UCSD-AML1 (cell line): ENCODE measurements around the gene PHTF2.
A peak's percentile ranks its signal among the peaks of the same experiment; 100 is the strongest.
"Not testable (repeated sequence)": the region's sequence is repeated elsewhere in the genome, so short reads cannot be mapped to it uniquely, and the experiment has no call there.

ENCODE experiments used
- DNase-seq: peaks from one replicate; lab custom pipeline; 2025; ENCODE audit not compliant: unreplicated experiment; lab: John Stamatoyannopoulos, UW

PHTF2 gene

DNA sequence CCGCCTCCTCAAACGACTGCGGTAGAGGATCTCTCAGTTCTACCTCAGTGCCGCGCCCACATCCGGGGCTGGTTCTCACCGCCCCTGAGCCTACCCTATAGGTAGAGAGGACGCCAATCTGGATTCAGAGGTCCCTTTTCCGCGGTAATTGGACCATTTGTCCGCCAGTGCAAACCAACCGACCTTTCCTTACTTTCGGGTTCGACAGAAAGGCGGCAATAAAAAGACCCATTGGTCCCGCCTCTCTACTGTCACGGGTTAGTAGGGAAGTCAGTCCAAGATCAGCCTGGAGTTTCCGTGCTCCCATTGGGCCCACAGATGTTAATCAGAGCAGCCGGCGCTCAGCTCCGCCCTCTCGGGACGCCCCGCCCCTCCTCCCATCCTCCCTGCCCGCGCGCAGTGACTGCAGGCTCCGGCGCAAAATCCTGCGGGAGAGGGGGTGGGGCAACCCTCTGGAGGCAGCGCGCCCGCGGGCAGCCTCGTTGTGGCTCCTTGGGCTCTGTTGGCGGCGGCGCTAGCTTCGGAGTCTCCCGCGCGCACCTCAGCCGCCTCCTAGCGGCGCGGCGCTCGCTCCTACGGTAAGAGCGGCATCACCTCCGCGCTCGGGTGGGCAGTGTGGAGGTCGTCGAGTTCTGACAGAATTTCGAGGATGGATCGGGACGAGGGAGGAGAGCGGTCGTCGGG is at the start of gene PHTF2, which contains the start of gene TMEM60:
TSS of gene PHTF2 (plus strand) at position 380 of the 684 bp plus-strand sequence.
TSS of gene TMEM60 (minus strand) at position 41 of the 684 bp plus-strand sequence. CDS start 4,061 bp downstream, outside the sequence.
- peak; percentile 94 for DNase-seq

DNA sequence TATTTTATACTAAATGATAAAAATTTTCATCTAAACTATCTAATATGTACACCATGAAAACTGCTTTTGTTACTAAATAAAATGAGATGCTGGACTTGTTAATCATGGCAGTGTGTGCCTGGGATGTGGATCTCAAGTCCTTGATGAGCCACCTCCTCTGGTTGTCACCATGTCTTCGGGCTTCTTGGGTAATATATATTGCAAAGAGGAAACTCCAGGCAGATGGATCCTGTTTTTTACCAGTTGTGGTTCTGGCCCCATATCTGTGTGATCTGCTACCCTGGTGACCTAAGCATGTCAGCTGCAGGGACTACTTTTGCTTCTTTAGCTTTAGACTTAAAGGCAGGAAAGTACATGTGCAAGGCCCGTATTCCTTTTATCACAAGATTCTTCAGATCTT is 46.6 kb upstream of the PHTF2 start:
- peak; percentile 24 for DNase-seq

DNA sequence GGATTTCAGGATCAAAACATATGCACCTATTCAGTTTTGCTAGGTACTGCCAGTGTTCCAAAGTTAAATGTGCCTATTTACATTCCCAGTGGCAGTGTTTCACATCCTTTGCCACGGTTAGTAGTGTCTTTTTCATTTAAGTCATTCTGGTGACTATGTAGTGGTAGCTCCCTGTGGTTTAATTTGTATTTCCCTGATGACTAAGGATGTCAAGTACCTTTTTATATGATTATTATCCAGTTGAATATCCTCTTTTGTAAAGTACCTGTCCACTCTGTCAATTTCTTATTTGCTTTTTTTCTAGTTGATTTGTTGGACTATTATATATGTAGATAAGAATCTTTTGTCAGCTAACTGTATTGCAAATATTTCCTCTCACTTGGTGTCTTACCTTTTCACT is 45.4 kb upstream of the PHTF2 start:
- no peak for DNase-seq

DNA sequence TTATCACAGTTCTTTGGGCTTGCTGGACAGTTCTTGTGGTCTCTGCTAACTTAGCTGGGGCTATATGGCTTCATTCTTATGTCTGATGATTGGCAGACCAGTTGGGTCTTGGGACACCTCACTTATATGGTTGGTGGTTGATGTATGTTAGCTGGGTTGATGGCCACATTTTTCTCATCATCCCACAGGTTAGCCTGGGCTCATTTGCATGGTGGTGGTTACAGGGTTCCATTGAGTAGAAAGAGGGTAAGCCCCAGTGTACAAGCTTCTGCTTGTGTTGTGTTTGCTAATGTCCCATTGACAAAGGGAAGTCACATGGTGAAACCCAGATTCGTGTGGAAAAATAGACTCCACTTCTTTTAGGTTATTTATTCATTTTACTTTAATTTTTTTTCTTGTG is 41.0 kb upstream of the PHTF2 start:
- no peak for DNase-seq

DNA sequence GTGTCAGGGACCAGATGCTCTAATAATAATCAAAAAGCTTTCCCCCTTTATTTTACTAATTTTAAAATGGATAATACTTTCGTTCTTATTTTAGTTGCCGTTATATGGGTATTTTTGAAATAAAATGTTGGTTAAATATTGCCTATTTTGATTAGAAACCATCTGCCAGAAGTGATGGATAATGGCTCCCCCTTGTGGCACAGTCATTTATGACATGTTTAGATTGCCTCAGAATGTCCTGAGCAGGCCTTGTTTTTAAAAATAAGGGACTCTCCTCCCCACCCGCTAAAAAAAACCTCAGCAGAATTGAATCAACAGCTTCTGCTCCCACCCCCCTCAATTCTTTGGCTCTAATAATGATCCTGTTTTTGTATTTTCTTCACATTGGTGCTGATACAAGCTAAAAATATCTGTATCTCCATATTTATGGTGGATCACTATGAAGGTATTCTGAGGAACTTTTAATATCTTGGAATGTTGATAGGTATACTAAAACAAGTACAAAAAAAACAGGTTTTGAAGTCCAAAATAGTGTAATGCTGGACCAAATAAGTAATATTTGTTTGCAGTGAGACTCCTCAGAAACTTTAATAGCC is 39.2 kb upstream of the PHTF2 start:
- DNase-seq = no peak

DNA sequence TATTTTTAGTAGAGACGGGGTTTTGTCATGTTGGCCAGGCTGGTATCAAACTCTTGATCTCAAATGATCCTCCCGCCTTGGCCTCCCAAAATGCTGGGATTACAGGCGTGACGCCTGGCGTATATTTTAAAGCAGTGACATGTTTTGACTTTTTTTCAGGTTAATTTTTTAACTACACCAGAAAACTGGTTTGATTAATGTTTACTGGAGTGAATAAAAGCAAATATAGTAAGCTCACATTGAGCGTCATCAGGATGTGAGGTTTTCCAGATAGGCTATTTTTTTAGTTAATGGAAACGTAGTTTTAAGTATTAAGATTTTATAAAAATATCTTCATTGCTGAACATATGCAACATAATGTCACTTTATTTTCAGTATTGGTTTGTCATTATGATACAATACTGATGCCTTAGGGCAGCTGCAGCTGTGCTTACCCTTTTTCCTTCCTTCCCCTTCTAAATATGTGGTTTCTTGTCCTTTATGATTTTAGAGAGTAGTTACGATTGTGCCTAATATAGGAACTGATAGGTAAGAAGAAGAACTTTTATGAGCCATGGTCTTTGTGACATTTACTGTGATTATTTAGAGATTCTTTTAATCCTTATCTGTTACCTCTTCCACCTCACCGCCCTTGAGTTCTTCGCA is 37.6 kb upstream of the PHTF2 start:
- DNase-seq = no peak

DNA sequence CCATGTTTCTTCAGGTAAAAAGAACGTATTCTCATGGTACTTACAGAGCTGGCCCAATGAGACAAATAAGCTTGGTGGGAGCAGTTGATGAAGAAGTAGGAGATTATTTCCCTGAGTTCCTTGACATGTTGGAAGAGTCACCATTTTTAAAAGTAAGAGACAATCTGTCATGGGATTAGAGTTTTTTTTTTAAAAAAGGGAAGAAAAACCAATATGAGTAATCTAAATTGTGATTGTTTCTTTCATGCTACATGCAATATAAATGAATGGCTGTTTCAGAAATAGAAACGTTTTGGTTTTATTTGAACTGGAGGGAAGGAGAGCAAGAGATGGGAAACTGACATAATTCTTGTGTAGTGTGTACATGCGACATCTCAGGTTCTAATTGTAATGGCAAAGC is 33.1 kb upstream of the PHTF2 start:
- no peak for DNase-seq

DNA sequence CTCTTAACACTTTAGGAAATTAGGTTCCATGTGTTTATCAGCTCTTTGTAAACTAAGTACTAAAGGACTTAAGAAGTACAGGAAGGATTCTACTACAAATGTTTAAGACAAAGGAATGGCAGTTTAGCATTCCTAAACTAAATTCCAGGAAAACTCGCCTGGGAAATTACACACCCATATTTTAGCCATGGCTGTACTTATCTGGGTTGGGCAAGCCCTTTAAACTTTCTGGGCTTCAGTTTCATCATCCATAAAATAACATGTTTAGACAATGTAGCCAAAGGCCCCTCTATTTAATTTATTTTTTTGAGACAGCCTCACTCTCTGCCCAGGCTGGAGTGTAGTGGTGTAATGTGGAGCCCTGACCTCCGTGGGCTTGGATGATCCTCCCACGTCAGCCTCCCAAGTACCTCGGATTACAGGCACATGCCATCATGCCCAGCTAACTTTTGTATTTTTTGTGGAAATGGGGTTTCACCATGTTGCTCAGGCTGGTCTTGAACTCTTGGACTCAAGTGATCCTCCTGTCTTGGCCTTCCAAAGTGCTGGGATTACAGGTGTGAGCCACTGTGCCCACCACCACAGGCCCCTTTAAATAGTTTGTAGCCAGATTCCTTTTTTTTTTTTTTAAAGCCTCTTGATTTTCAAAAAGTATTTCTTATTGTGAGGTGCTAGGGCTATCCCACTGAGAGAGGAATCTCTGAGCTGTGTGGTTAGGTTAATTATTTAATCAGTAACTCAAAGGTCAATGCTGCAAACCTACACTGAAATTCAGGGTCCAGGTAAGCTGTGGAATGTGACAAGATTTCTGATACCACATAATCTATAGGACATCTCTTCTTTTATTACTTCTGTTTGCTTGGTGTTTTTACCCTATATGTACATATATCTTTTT is 32.4 kb upstream of the PHTF2 start:
- DNase-seq = no peak

DNA sequence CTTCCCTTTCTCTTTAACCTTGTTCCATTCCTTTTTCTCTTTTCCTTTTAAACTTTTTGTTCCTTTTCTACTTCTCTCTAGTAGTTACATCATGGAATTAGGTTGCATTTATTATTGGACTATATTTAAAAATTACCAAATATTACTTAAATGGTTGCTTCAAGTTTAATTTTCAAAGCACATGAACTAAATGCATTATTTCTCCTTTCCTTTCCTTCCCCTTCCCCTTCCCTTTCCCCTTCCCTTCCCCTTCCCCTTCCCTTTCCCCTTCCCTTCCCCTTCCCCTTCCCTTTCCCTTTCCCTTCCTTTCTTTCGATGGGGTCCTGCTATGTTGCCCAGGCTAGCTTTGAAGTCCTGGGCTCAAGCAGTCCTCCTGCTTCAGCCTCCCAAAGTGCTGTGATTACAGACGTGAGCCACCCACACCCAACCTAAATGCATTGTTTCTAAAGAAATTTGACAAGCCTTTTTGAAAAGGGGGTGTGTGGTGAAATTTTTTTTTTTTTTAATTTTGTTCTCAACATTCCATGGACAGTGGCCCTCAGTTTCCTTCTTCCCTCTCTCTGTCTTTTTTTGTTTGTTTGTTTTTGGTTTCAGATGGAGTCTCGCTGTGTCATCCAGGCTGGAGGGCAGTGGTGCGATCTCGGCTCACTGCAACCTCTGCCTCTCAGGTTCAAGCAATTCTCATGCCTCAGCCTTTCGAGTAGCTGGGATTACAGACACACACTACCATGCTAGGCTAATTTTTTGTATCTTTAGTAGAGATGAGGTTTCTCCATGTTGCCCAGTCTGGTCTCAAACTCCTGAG is 31.6 kb upstream of the PHTF2 start:
- no peak for DNase-seq

DNA sequence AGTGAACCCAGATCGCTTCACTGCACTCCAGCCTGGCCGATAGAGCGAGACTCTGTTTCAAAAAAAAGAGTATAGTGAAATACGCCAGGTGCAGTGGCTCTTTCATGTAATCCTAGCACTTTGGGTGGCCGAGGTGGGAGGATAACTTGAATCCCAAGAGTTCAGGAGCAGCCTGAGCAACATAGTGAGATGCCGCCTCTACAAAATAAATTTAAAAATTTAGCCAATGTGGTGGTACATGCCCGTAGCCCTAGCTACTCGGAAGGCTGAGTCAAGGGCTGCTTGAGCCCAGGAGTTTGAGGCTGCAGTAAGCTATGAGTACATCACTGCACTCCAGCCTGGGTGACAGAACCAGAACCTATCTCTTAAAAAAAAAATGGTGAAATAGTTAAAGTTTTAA is 28.3 kb upstream of the PHTF2 start:
- no peak for DNase-seq

DNA sequence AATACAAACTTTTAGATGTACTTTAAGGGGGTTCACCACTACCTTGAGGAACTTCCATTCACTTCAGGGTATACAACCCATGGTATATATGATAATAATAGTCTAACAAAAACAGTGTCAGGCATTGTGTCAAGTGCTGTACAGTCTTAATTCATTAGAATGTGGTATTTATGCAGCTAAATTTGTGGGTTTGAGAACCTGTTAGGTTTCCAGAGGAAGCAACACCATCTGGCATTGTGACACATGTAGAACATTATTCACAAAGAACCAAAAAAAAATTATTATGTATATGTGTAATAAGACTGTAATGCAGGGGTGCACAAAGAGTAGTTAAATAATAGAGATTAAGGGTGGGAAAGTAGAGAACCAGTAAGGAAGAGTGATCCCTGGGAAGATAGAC is 26.7 kb upstream of the PHTF2 start:
- DNase-seq = no peak

DNA sequence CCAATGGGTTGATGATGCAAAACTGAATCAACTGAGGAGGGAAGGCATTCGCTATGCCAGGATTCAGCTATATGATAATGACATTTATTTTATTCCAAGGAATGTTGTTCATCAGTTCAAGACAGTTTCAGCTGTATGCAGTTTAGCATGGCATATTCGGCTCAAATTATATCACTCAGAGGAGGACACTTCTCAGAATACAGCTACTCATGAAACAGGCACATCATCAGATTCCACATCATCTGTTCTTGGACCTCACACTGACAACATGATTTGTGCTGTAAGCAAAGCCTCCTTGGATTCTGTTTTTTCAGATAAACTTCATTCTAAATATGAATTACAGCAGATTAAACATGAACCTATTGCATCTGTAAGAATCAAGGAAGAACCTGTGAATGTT is 20.0 kb upstream of the PHTF2 start:
- DNase-seq = no peak

DNA sequence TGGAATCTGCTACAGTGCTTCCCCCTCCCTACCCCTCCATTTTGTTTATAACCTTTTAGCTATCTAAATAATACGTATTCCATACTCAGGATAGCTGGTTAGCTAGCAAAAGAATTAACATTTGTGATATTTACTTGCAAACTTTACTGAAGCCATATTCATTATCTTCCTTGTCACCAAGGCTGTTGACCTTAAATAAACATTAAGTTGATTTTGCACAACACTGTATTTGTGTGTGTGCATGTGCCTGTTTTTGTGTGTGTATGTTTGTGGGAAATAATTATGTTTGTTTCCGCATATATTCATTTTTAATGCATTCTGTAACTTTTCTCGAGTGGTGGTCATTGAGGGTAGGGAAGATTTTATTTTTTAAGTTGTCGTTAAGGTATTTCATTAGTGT is 16.2 kb upstream of the PHTF2 start:
- DNase-seq = no peak

DNA sequence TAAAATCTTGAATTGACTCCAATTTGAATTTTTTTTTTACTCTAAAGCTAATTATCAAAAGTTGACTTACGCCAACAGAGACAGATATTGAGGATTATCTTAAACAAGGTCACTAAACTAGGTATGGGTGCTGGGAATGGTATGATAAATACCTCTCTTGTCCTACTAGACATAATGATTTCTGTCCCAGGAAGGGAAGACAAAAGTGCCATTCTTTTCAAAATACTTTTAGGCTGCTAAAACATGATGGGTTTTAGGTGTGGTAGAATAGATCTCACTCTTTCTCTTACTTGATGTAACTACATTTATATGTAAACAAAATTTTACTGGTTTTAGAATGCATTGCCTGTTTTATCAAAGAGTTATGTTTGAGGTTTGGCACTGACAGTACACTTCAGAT is 15.5 kb upstream of the PHTF2 start:
- no peak for DNase-seq

DNA sequence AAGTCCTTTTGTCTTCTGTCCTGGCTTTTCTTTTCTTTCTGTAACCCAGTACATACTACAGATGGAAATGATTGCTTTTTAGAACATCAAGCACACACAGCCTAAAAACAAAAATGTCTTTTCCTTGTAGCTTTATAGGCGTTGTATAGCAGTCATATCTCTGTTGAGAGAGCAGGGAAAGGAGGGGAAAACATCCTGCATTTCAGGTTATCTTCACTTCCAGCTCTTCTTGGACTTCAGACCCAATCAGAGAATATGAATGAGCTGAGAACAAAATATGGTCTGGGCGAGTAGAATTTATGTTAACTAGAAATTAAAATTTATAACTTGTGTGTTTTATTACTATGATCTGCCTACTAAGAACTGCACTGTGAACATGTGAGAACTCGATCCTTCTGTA is 15.0 kb upstream of the PHTF2 start:
- no peak for DNase-seq

DNA sequence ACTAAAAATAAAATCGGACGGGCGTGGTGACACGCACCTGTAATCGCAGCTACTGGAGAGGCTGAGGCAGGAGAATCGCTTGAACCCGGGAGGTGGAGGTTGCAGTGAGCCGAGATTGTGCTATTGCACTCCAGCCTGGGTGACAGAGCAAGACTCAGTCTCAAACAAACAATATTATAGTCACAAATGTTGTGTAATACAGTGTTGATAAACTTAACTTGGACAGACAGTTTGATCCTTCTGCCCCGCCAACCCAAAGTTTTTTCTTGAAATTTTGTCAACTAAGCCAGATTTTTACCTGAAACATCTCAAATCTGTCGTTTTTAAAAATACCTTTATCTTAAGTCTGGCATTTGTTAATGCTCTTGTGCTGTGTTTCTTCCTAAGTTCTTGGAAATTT is 14.1 kb upstream of the PHTF2 start:
- not testable (repeated sequence) for DNase-seq

DNA sequence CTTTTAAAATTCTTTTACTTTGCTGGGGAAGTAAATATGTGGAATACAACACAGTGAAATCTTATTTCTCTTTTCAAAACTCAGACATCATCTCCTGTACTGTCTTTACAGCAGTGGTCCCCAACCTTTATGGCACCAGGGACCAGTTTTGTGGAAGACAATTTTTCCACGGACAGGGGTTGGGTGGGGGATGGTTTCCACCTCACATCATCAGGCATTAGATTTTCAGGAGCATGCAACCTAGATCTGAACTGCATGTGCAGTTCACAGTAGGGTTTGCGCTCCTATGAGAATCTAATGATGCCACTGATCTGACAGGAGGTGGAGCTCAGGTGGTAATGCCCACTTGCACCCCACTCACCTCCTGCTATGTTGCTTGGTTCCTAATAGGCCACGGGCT is 12.6 kb upstream of the PHTF2 start:
- no peak for DNase-seq

DNA sequence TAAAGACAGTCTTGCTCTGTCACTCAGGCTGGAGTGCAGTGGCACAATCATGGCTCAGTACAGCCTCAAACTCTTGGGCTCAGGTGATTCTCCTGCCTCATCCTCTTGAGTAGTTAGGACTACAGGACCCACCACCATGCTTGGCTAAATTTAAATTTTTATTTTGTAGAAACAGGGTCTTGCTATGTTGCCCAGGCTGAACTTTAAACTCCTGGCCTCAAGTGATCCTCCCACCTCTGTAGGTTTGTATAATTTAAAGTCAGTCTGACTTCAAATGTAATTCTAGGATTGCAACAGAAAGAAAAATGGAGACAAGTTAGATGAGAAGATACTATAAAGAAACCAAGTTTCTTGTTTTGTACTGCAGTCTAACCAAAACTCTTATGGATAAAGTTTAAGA is 11.8 kb upstream of the PHTF2 start:
- DNase-seq = no peak

DNA sequence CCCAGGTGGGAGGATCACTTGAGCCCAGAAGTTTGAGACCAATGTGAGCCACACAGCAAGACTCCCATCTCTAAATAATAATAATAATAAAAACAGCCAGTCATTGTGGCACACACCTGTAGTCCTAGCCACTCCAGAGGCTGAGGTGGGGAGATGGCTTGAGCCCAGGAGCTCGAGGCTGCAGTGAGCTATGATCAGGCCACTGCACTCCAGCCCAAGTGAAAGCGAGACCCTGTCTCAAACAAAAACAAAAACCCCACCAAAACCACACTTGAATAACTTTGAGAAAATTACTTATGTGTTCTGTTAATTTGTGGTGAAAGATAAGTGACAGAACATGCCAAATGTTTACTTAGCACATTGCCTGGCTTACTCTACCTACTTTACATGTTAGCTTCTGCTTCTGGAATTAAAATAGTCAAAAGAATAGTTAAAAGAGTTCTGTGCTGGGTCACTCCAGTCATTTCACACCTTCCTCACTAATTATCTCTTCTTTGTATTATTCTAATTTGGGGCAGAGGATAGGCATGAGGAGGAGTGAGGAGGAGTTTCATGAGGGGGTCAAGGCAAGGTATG is 10.2 kb upstream of the PHTF2 start:
- no peak for DNase-seq

DNA sequence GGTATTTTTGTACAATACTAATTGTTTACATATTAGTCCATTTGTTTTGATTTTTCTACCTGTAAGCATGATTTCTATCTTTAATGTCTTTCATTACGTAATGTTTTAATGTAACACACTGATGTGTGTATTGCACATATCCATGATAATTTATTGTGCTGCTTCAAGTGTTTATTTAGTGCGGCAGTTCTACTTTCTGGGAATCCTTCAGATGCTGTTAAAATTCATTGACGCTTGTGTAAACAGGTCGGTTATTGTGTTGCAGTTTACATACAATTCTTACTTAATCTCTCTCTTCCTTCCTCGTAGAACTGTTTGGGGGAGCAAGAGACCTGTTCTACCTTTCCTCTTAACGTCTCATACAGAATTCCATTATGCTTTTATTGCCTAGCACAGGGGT is 7.2 kb upstream of the PHTF2 start:
- no peak for DNase-seq
